HL-60/S4 (cell line): Measurements from ENCODE around the gene GATA6.

Experiments
- in situ Hi-C: fragments of 300-500 bp; cut with MboI; formaldehyde crosslinking; loops from 2 replicates; pipeline ENCODE4 v1.14.3; 2022; ENCODE audit warnings: low sequenced_read_pairs

The GATA6 gene

GRCh38 chr18:22165049-22165602 is 4.3 kb upstream of the GATA6 start:
- in situ Hi-C loops = loop anchor here (25.0 kb wide), 2 partner anchors 397 to 497 kb away; no protein-coding TSS in a partner anchor

DNA sequence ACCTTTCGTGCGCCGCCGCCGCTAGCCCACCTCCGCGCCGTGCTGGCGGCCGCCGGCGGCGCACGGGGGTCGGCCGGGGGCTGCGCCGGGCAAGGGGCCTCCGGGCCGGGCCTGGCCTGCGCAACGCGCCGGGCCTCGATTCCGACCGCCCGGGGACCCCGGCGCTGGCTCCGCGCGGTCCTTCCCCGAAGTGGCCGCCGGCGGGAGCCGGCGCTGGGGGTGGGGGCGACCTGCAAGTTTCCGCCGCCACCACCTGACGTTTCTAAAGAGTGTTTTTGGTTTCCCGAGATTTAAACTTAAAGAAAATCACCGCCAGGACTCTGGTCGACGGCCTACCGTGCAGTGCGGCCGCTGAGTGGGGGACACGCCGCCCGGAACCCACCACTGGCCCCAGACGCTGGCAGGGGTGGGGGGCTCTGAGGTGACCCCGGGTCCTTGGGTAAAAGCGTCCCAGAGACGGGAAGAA is 3.8 kb upstream of the GATA6 start:
- in situ Hi-C loops = loop anchor here (25.0 kb wide), 2 partner anchors 397 to 497 kb away; no protein-coding TSS in a partner anchor

- in situ Hi-C loops = loop anchor here (25.0 kb wide), 2 partner anchors 396 to 496 kb away; no protein-coding TSS in a partner anchor
These were observed 3.1 kb upstream of the GATA6 start for GRCh38 chr18:22166069-22166950.

- in situ Hi-C loops = loop anchor here (25.0 kb wide), 2 partner anchors 395 to 495 kb away; no protein-coding TSS in a partner anchor
These were observed 2.3 kb upstream of the GATA6 start for GRCh38 chr18:22167091-22167470.

- in situ Hi-C loops = loop anchor here (25.0 kb wide), 2 partner anchors 395 to 495 kb away; no protein-coding TSS in a partner anchor
These were observed 1.7 kb upstream of the GATA6 start for GRCh38 chr18:22167471-22168241.

DNA sequence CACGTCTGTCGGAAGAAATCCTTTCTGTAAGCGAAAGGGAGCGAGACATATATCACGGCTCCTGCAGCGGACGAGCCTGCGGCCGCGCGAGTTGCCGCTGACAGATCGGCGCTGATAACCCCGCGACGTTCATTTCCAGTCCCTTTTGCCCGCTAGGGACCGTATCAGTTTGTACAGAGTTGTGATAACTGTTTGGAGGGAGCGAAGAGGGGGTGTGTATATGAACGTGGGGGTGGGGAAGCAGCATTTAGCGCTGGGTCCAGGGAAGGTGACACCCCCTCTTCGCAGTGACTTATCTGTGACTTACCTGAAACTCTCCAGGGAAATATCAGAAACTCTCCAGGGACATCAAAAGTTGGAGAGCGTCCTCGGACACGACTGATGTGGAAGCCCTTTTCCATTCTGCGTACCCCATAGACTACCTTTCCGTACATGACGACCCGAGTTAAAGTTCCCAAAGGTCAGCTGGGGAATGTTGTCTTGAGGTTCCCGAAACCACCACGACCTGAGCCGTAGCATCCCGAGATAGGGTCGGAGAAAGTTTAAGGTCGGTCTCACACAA is 948 bp upstream of the GATA6 start:
- in situ Hi-C loops = loop anchor here (25.0 kb wide), 2 partner anchors 394 to 494 kb away; no protein-coding TSS in a partner anchor

DNA sequence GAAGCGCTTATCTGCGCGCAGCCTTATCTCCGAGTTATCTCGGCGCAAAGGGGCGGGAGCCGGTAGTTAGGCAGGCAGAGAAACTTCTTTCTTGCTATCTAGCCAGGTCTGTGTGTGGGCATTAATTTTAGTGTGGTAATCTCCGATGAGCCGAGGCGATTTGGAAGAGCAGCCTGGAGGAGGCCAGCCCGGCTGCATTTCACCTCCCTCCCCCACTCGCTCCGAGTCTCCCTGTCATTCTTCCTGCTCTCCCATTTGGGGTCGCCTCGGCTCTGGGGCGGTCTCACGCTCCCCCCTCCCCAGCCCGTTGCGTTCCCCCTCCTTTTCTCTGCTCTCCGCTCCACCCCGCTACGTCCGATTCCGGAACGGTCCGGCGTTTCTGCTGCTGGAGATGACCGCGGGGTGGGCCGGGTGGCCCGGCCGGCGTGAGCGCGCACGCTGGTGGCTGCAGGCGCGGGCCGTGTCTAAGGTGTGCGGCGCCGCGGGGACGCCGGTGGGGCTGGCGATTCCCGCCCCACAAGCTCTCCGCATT is 566 bp downstream of the GATA6 start:
- in situ Hi-C loops = loop anchor here (25.0 kb wide), 2 partner anchors 392 to 492 kb away; no protein-coding TSS in a partner anchor

GRCh38 chr18:22170421-22171257 is 1.2 kb downstream of the GATA6 start:
- in situ Hi-C loops = loop anchor here (25.0 kb wide), 2 partner anchors 392 to 492 kb away; no protein-coding TSS in a partner anchor

- in situ Hi-C loops = loop anchor here (25.0 kb wide), 2 partner anchors 391 to 491 kb away; no protein-coding TSS in a partner anchor
These were observed 2.1 kb downstream of the GATA6 start for GRCh38 chr18:22171258-22172119.

- in situ Hi-C loops = loop anchor here (25.0 kb wide), 2 partner anchors 390 to 490 kb away; no protein-coding TSS in a partner anchor
These were observed 2.8 kb downstream of the GATA6 start for GRCh38 chr18:22172120-22172582.

DNA sequence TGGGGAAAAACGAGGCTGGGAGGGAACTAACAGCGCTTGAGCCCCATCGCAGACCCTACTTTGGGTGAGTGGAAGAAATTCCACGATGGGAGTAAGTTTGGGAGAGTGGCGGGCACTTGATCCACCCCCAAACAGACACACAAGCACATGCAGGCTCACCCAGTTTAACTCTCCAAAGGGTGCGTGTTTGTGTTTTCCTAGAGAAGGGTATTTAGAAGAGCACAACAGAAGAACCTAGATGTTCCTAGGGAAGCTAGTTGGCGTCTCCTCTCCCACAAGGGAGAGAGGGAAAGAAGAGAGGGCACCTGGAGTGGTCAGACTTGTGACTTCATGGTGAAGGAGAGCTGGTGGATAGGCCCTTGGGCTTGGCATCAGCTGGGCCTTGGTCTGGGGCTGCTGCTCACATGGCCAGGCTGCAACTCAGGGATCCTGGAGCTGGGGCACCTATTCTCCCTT is 3.2 kb downstream of the GATA6 start:
- in situ Hi-C loops = loop anchor here (25.0 kb wide), 2 partner anchors 390 to 490 kb away; no protein-coding TSS in a partner anchor

DNA sequence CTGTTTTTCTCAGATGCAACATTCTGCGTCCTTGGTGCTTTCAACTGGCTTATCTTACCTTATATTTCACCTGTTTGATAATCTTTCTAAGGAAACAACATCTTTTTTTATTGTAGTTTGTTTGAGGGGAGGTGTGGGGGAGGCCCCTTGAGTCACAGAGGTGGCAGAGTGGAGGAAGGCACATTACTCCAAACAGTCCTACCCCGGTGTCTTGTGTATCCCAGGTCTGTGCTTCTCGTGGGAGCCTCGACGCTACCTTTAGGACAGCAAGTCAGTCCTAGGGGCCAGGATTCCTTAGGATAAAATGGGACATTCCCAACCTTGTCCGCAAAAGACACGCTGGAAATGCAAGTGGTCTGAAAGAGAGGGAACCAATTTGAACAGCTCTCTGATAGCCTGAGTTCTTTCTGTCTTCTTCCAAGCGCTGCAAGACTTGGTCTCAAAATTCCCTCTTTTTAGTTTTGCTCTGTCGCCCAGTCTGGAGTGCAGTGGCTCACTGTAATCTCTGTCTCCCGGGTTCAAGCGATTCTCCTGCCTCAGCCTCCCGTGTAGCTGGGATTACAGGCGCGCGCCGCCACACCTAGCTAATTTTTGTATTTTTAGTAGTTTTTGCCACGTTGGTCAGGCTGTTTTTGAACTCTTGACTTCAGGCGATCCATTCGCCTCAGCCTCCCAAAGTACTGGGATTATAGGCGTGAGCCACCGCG is 4.0 kb downstream of the GATA6 start:
- in situ Hi-C loops = loop anchor here (25.0 kb wide), 2 partner anchors 389 to 489 kb away; no protein-coding TSS in a partner anchor

DNA sequence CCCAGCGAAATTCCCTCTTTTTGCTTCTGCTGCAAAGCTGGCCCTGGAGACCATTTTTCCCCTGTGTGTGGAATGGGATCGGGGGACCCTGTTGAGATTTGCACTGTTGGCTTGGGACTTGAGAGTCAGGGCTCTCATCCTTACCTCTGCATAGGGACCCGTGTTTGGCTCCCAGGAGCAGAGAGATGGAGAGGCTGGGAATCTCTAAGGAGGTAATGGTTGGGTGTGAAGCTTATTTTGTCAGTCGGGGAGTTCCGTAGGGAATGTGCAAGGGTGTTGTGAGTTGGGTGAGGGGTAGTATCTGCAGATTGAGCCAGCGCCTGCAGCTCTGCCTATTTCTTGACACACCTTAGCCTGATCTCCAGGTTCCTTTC is 4.5 kb downstream of the GATA6 start:
- in situ Hi-C loops = loop anchor here (25.0 kb wide), 2 partner anchors 388 to 488 kb away; no protein-coding TSS in a partner anchor

- in situ Hi-C loops = loop anchor here (25.0 kb wide), 2 partner anchors 388 to 488 kb away; no protein-coding TSS in a partner anchor
These were observed 5.2 kb downstream of the GATA6 start for GRCh38 chr18:22174341-22175145.

- in situ Hi-C loops = no loop called here
These were observed 6.0 kb downstream of the GATA6 start for GRCh38 chr18:22175346-22175745.
